Measurements from ENCODE around the gene TPBGL.

GRCh38 chr11:75254326-75254725 lies 13.8 kb downstream of the TPBGL start:
- TF ChIP-seq SP1 (IDR thresholded peaks at IDR 0.05), result no peak
- no peak for TF ChIP-seq FOXM1 (IDR thresholded peaks at IDR 0.05; ENCODE audit: borderline replicate concordance)
- TF ChIP-seq SUZ12 (IDR thresholded peaks at IDR 0.05), result no peak

Data from HEK293T (cell line).